Measurements from ENCODE around the gene SLC26A2. TPM values are rescaled to one million over a fixed set of nuclear protein-coding genes. Genes with fewer than 3 reads are reported as not detected.
"Not testable (repeated sequence)": the region's sequence is repeated elsewhere in the genome, so short reads cannot be mapped to it uniquely, and the experiment has no call there.

Gene SLC26A2
- total and polyA plus RNA-seq, 10 of the 15 experiments (the other 5 are each of a cell fraction or from before 2014, with no cell fraction given): 1.7 to 6.4 (median 4.2) TPM

- in situ Hi-C loops (cut with MboI) (no loop called here), intact Hi-C loops (cut with micrococcal nuclease; ENCODE audit: unreplicated experiment) (no loop called here)
- WGBS (ENCODE audit: insufficient coverage, insufficient replicate concordance, low lambda C conversion rate, missing lambda C conversion rate): 68% methylated on average over 9 of the region's 9 CpGs
- ChIA-PET POLR2A (no interaction called here), CTCF (no interaction called here), SMC1A (ENCODE audit: uncharacterized antibody, unreplicated experiment) (interaction anchor here (1.4 kb wide), 1 partner anchor 9 kb away, joined by 4 read pairs; no protein-coding TSS in a partner anchor), RAD21 (ENCODE audit: unreplicated experiment) (no interaction called here)
- Histone ChIP-seq H3K9ac (ENCODE audit: control insufficient read depth, insufficient read depth, low read length) (no peak overlapping the region), H3K9me3 (replicated peaks; ENCODE audit: control insufficient read depth, insufficient read depth, low read length) (no peaks in the 10 kb centered on the region), H3K27ac (ENCODE audit: control insufficient read depth, insufficient read depth) (no peak overlapping the region), H3K4me2 (ENCODE audit: control insufficient read depth, insufficient read depth) (no peak overlapping the region), H3K4me1 (ENCODE audit: control insufficient read depth, insufficient read depth, low read length) (no peaks in the 10 kb centered on the region), H3K27me3 (replicated peaks in 1 of 2; ENCODE audit: control insufficient read depth in 2 of 2, insufficient read depth in 2 of 2, low read length in 1 of 2) (no peaks in the 10 kb centered on the region), H3K79me2 (ENCODE audit: control insufficient read depth, insufficient read depth, low read length) (no peaks in the 10 kb centered on the region), H4K20me1 (ENCODE audit: control insufficient read depth, insufficient read depth) (no peaks in the 10 kb centered on the region), H2AFZ (ENCODE audit: control insufficient read depth, low read depth, low read length) (no peak overlapping the region), H3K36me3 (ENCODE audit: control insufficient read depth in 2 of 2, insufficient read depth in 2 of 2, low read length in 1 of 2) (peaks cover 11 to 25% of the 10 kb centered on the region in 2 experiments), H3K4me3 (no peak overlapping the region)
- no TSS peak for BruUV-seq (replicated peaks)
- FAIRE-seq (no peak), DNase-seq (ENCODE audit: low read depth, low spot score) (no peak), ATAC-seq (0 out of 3 replicates have a peak, but pooled peaks have one; percentile 25)
- TF ChIP-seq TCF3 (IDR thresholded peaks at IDR 0.05; ENCODE audit: borderline replicate concordance, insufficient read depth, low read depth, low read length): no peak
- peak; percentile 52 for TF ChIP-seq RAD21 (IDR thresholded peaks at IDR 0.05; ENCODE audit: insufficient read depth, low read depth, low read length)
- peak in 2 of 3 experiments; percentile 4 to 25; a peak in 2 of 6 replicates for TF ChIP-seq CTCF (IDR thresholded peaks at IDR 0.05 in 2 of 3, conservative IDR thresholded peaks at IDR 0.05 in 1 of 3; ENCODE audit: control insufficient read depth in 2 of 3, extremely low read depth in 1 of 3, insufficient read depth in 1 of 3, low read depth in 3 of 3, low read length in 3 of 3)
These were observed 63.9 kb downstream of the SLC26A2 start for GRCh38 chr5:150024346-150024984.

GRCh38 chr5:150026682-150027172, 66.2 kb downstream of the SLC26A2 start:
- Histone ChIP-seq H3K27ac (ENCODE audit: control insufficient read depth, insufficient read depth) (no peak overlapping the region), H3K9ac (ENCODE audit: control insufficient read depth, insufficient read depth, low read length) (no peak overlapping the region), H3K4me1 (ENCODE audit: control insufficient read depth, insufficient read depth, low read length) (no peaks in the 10 kb centered on the region), H3K36me3 (ENCODE audit: control insufficient read depth in 2 of 2, insufficient read depth in 2 of 2, low read length in 1 of 2) (peaks cover 10 to 34% of the 10 kb centered on the region in 2 experiments), H3K27me3 (replicated peaks in 1 of 2; ENCODE audit: control insufficient read depth in 2 of 2, insufficient read depth in 2 of 2, low read length in 1 of 2) (no peaks in the 10 kb centered on the region), H3K4me2 (ENCODE audit: control insufficient read depth, insufficient read depth) (no peak overlapping the region), H3K4me3 (no peak overlapping the region), H4K20me1 (ENCODE audit: control insufficient read depth, insufficient read depth) (no peaks in the 10 kb centered on the region), H2AFZ (ENCODE audit: control insufficient read depth, low read depth, low read length) (no peak overlapping the region), H3K9me3 (replicated peaks; ENCODE audit: control insufficient read depth, insufficient read depth, low read length) (no peaks in the 10 kb centered on the region), H3K79me2 (ENCODE audit: control insufficient read depth, insufficient read depth, low read length) (no peaks in the 10 kb centered on the region)
- RAD21 ChIA-PET (ENCODE audit: unreplicated experiment): interaction anchor here (1.2 kb wide), 1 partner anchor 96 kb away, joined by 3 read pairs; no protein-coding TSS in a partner anchor
- no TSS peak for BruUV-seq (replicated peaks)
- FAIRE-seq (no peak), DNase-seq (ENCODE audit: low read depth, low spot score) (no peak), ATAC-seq (no peak)
- CTCF ChIA-PET: no interaction called here
- in situ Hi-C loops (cut with MboI): no loop called here
- POLR2A ChIA-PET: no interaction called here
- SMC1A ChIA-PET (ENCODE audit: uncharacterized antibody, unreplicated experiment): interaction anchor here (1.0 kb wide), 1 partner anchor 95 kb away, joined by 3 read pairs; no protein-coding TSS in a partner anchor
- 98% methylated on average over 4 of the region's 4 CpGs for WGBS (ENCODE audit: insufficient coverage, insufficient replicate concordance, low lambda C conversion rate, missing lambda C conversion rate)
- TF ChIP-seq TCF3 (IDR thresholded peaks at IDR 0.05; ENCODE audit: borderline replicate concordance, insufficient read depth, low read depth, low read length): no peak
- no peak for TF ChIP-seq CBX3 (IDR thresholded peaks at IDR 0.05; ENCODE audit: borderline replicate concordance, low read depth)
- intact Hi-C loops (cut with micrococcal nuclease; ENCODE audit: unreplicated experiment): no loop called here

- CTCF ChIA-PET: interaction anchor here (1.2 kb wide), 1 partner anchor 21 kb away, joined by 3 read pairs; no protein-coding TSS in a partner anchor
- H3K4me3 ChIP-seq; RAD21 ChIA-PET (ENCODE audit: unreplicated experiment); in situ Hi-C loops (cut with MboI); H2AFZ ChIP-seq (ENCODE audit: control insufficient read depth, low read depth, low read length); H3K27ac ChIP-seq (ENCODE audit: control insufficient read depth, insufficient read depth); H4K20me1 ChIP-seq (ENCODE audit: control insufficient read depth, insufficient read depth); H3K9me3 ChIP-seq (replicated peaks; ENCODE audit: control insufficient read depth, insufficient read depth, low read length); H3K79me2 ChIP-seq (ENCODE audit: control insufficient read depth, insufficient read depth, low read length); H3K4me2 ChIP-seq (ENCODE audit: control insufficient read depth, insufficient read depth); intact Hi-C loops (cut with micrococcal nuclease; ENCODE audit: unreplicated experiment); DNase-seq (ENCODE audit: low read depth, low spot score); BruUV-seq (replicated peaks); H3K9ac ChIP-seq (ENCODE audit: control insufficient read depth, insufficient read depth, low read length); H3K27me3 ChIP-seq (replicated peaks in 1 of 2; ENCODE audit: control insufficient read depth in 2 of 2, insufficient read depth in 2 of 2, low read length in 1 of 2); SMC1A ChIA-PET (ENCODE audit: uncharacterized antibody, unreplicated experiment); H3K4me1 ChIP-seq (ENCODE audit: control insufficient read depth, insufficient read depth, low read length); FAIRE-seq; POLR2A ChIA-PET; ATAC-seq: not testable (repeated sequence)
- 100% methylated on average over 1 of the region's 1 CpG for WGBS (ENCODE audit: insufficient coverage, insufficient replicate concordance, low lambda C conversion rate, missing lambda C conversion rate)
- peaks cover 13 to 42% of the 10 kb centered on the region in 2 experiments for H3K36me3 ChIP-seq (ENCODE audit: control insufficient read depth in 2 of 2, insufficient read depth in 2 of 2, low read length in 1 of 2)
These were observed 67.5 kb downstream of the SLC26A2 start for GRCh38 chr5:150028047-150028446.
